GM23338 (cell line): ENCODE measurements around the gene AMPH. TPM values are rescaled to one million over a fixed set of nuclear protein-coding genes. Genes with fewer than 3 reads are reported as not detected.

Experiments used
- ATAC-seq: fragments of 200-7000 bp; cut with Tn5 transposase; 3 replicates; pipeline ENCODE4 v1.9.1; 2020
- DNase-seq: peaks from one replicate; pipeline ENCODE4 v3.0.0-alpha.2; 2015; ENCODE audit warnings: low spot score
- H2AFZ ChIP-seq: fragments of 200-600 bp; sonication (generic); 2 replicates; pipeline ENCODE4 v1.8.0; 2016; ENCODE audit warnings: antibody characterized with exemption, mild to moderate bottlenecking, moderate library complexity
- H3F3A ChIP-seq: fragments of 200-600 bp; sonication (generic); replicated peaks from 2 replicates; pipeline ENCODE4 v1.8.0; 2017; ENCODE audit warnings: antibody characterized with exemption, mixed run types, low read depth
- H3K27ac ChIP-seq: fragments of 200-600 bp; sonication (generic); 2 replicates; pipeline ENCODE4 v1.6.1; 2016; ENCODE audit warnings: low read depth
- H3K27me3 ChIP-seq: fragments of 200-600 bp; sonication (generic); 2 replicates; pipeline ENCODE4 v1.8.0; 2016; ENCODE audit warnings: mild to moderate bottlenecking, mixed run types, moderate library complexity; ENCODE audit not compliant: insufficient read depth
- H3K36me3 ChIP-seq: fragments of 200-600 bp; sonication (generic); 2 replicates; pipeline ENCODE4 v1.8.0; 2016; ENCODE audit warnings: mild to moderate bottlenecking; ENCODE audit not compliant: insufficient read depth
- H3K4me1 ChIP-seq: fragments of 200-600 bp; sonication (generic); 2 replicates; pipeline ENCODE4 v1.8.0; 2016; ENCODE audit warnings: mild to moderate bottlenecking, moderate library complexity; ENCODE audit not compliant: insufficient read depth
- H3K4me2 ChIP-seq: fragments of 200-600 bp; sonication (generic); 2 replicates; pipeline ENCODE4 v1.7.1; 2017; ENCODE audit warnings: mixed run types
- H3K4me3 ChIP-seq: fragments of 200-600 bp; sonication (generic); 2 replicates; pipeline ENCODE4 v1.6.1; 2016; ENCODE audit warnings: mixed run types
- H3K79me2 ChIP-seq: fragments of 200-600 bp; sonication (generic); replicated peaks from 2 replicates; pipeline ENCODE4 v1.8.0; 2017; ENCODE audit warnings: mild to moderate bottlenecking; ENCODE audit not compliant: insufficient read depth
- H3K9me2 ChIP-seq: fragments of 200-600 bp; sonication (generic); 2 replicates; pipeline ENCODE4 v1.8.0; 2017; ENCODE audit not compliant: insufficient read depth
- H4K20me1 ChIP-seq: fragments of 200-600 bp; sonication (generic); replicated peaks from 2 replicates; pipeline ENCODE4 v1.8.0; 2017; ENCODE audit warnings: mild to moderate bottlenecking; ENCODE audit not compliant: insufficient read depth
- H3K27ac Mint-ChIP-seq: 2 replicates; pipeline ENCODE4 v1.8.0; 2020; ENCODE audit warnings: inconsistent platforms, mild to moderate bottlenecking, moderate library complexity, mixed read lengths
- H3K27me3 Mint-ChIP-seq: 3 replicates; pipeline ENCODE4 v1.8.0; 2022; ENCODE audit warnings: low read depth, mild to moderate bottlenecking, moderate library complexity, mixed read lengths, inconsistent platforms; ENCODE audit not compliant: insufficient read depth, poor library complexity
- H3K36me3 Mint-ChIP-seq: 3 replicates; pipeline ENCODE4 v1.8.0; 2021; ENCODE audit warnings: low read depth, mild to moderate bottlenecking, inconsistent platforms, moderate library complexity, mixed read lengths
- H3K4me1 Mint-ChIP-seq: 3 replicates; pipeline ENCODE4 v1.8.0; 2020; ENCODE audit warnings: mild to moderate bottlenecking, inconsistent platforms, mixed read lengths
- H3K4me3 Mint-ChIP-seq: 3 replicates; pipeline ENCODE4 v1.8.0; 2021; ENCODE audit warnings: moderate library complexity, mild to moderate bottlenecking, inconsistent platforms, mixed read lengths
- H3K9me3 Mint-ChIP-seq: 3 replicates; pipeline ENCODE4 v1.8.0; 2020; ENCODE audit warnings: moderate library complexity, mild to moderate bottlenecking, inconsistent platforms, mixed read lengths
- CREB1 ChIP-seq: fragments of 250-450 bp; sonication (Bioruptor Pico); IDR thresholded peaks from 2 replicates; pipeline ENCODE4 v1.5.0; 2020; ENCODE audit warnings: low read depth, mild to moderate bottlenecking, moderate library complexity
- CTCF ChIP-seq, 2 experiments: fragments of 200-600 bp in 1 of 2; sonication (generic) in 1 of 2; conservative IDR thresholded peaks; 2 replicates each; pipeline versions ENCODE4 v1.5.1 to v1.6.1; 2016 to 2017; ENCODE audit warnings: antibody characterized with exemption in 2 of 2, low read depth in 2 of 2, mild to moderate bottlenecking in 2 of 2, moderate library complexity in 1 of 2
- ETS1 ChIP-seq: IDR thresholded peaks from 2 replicates; pipeline ENCODE4 v1.6.1; 2016; ENCODE audit warnings: antibody characterized with exemption
- EZH2 ChIP-seq: fragments of 200-600 bp; sonication (generic); IDR thresholded peaks from one replicate; pipeline ENCODE4 v1.8.0; 2017; ENCODE audit warnings: antibody characterized with exemption, mild to moderate bottlenecking, low read depth; ENCODE audit not compliant: unreplicated experiment
- EZH2phosphoT487 ChIP-seq: fragments of 200-600 bp; sonication (generic); IDR thresholded peaks from one replicate; pipeline ENCODE4 v1.8.1; 2018; ENCODE audit warnings: antibody characterized with exemption; ENCODE audit not compliant: unreplicated experiment
- JUNB ChIP-seq: IDR thresholded peaks from one replicate; pipeline ENCODE4 v1.6.1; 2016; ENCODE audit warnings: antibody characterized with exemption; ENCODE audit not compliant: unreplicated experiment
- NANOG ChIP-seq: IDR thresholded peaks from 2 replicates; pipeline ENCODE4 v1.6.1; 2016; ENCODE audit warnings: antibody characterized with exemption, borderline replicate concordance
- POLR2AphosphoS5 ChIP-seq: IDR thresholded peaks from 2 replicates; pipeline ENCODE4 v1.6.1; 2016; ENCODE audit warnings: antibody characterized with exemption, low read depth
- REST ChIP-seq: IDR thresholded peaks from one replicate; pipeline ENCODE4 v1.6.1; 2018; ENCODE audit warnings: antibody characterized with exemption; ENCODE audit not compliant: unreplicated experiment
- STAT1 ChIP-seq: IDR thresholded peaks from one replicate; pipeline ENCODE4 v1.6.1; 2016; ENCODE audit warnings: antibody characterized with exemption; ENCODE audit not compliant: unreplicated experiment
- ZNF114 ChIP-seq: fragments of 250-450 bp; sonication (Bioruptor Pico); IDR thresholded peaks from 2 replicates; pipeline ENCODE4 v1.5.0; 2020; ENCODE audit warnings: mild to moderate bottlenecking, moderate library complexity
- ZNF331 ChIP-seq: fragments of 250-450 bp; sonication (Bioruptor Pico); IDR thresholded peaks from 2 replicates; pipeline ENCODE4 v1.5.0; 2020; ENCODE audit warnings: low read depth, mild to moderate bottlenecking, moderate library complexity
- ZNF462 ChIP-seq: fragments of 250-450 bp; sonication (Bioruptor Pico); IDR thresholded peaks from 2 replicates; pipeline ENCODE4 v1.5.0; 2020; ENCODE audit warnings: mild to moderate bottlenecking, moderate library complexity
- polyA plus RNA-seq: library from polyadenylated mRNA; unstranded; fragments of >200 nt; fragmentation: Nextera tagmentation; extraction: Ambion mirVana; gene quantifications from 2 replicates; pipeline ENCODE4 v1.2.1, GENCODE V29; 2016
- total RNA-seq: library from RNA; depleted of rRNA; stranded (reverse); fragments of >200 nt; shearing (Covaris generic); gene quantifications from 2 replicates; pipeline ENCODE4 v1.2.3, GENCODE V29; 2014

The AMPH gene
- total and polyA plus RNA-seq, 2 experiments from 2014 or later = 4.8 to 10.2 TPM

- H3K36me3 ChIP-seq = no peaks in the 10 kb centered on the region
- H3K4me3 Mint-ChIP-seq = no peak overlapping the region
- H3K27ac Mint-ChIP-seq = no peak overlapping the region
- no peaks in the 10 kb centered on the region for H3K36me3 Mint-ChIP-seq
- H3K9me2 ChIP-seq = no peaks in the 10 kb centered on the region
- H3K27me3 ChIP-seq = no peaks in the 10 kb centered on the region
- no peaks in the 10 kb centered on the region for H3K79me2 ChIP-seq
- no peak for DNase-seq
- H3K4me2 ChIP-seq = no peak overlapping the region
- no peaks in the 10 kb centered on the region for H4K20me1 ChIP-seq
- H3K4me1 ChIP-seq = no peaks in the 10 kb centered on the region
- H3F3A ChIP-seq = no peaks in the 10 kb centered on the region
- H3K4me3 ChIP-seq = no peak overlapping the region
- no peak for ATAC-seq
- H3K9me3 Mint-ChIP-seq = no peaks in the 10 kb centered on the region
- TF ChIP-seq ETS1 = no peak
- TF ChIP-seq CTCF (conservative IDR thresholded peaks at IDR 0.05; ENCODE audit: low read depth in 2 of 2) = no peak
- no peak for TF ChIP-seq POLR2AphosphoS5
- no peak for TF ChIP-seq CREB1 (CRISPR knock-in tag)
- no peak for TF ChIP-seq REST
- TF ChIP-seq ZNF462 (CRISPR knock-in tag) = no peak
- TF ChIP-seq EZH2phosphoT487 = no peak
- TF ChIP-seq ZNF114 = no peak
- TF ChIP-seq STAT1 = no peak
- TF ChIP-seq ZNF331 (CRISPR knock-in tag) = no peak
- TF ChIP-seq NANOG = no peak
- no peak for TF ChIP-seq EZH2
- TF ChIP-seq JUNB = no peak
- H2AFZ ChIP-seq = no peak overlapping the region
- peaks cover 3% of the 10 kb centered on the region; the same call in 1 of the 3 replicates for H3K4me1 Mint-ChIP-seq
- no peaks in the 10 kb centered on the region for H3K27me3 Mint-ChIP-seq
- no peak overlapping the region for H3K27ac ChIP-seq
Observed at GRCh38 chr7:38413784-38414183, 217.4 kb downstream of the AMPH start.
